HG02678 (cell line): ENCODE results near the gene GRM8.
A peak's percentile ranks its signal among the peaks of the same experiment; 100 is the strongest.

Experiments used
- ATAC-seq: cut with Tn5 transposase; IDR thresholded peaks from one replicate; pipeline ENCODE4 v1.9.1; 2021; ENCODE audit warnings: mild to moderate bottlenecking, moderate library complexity; ENCODE audit not compliant: unreplicated experiment

Gene GRM8

DNA sequence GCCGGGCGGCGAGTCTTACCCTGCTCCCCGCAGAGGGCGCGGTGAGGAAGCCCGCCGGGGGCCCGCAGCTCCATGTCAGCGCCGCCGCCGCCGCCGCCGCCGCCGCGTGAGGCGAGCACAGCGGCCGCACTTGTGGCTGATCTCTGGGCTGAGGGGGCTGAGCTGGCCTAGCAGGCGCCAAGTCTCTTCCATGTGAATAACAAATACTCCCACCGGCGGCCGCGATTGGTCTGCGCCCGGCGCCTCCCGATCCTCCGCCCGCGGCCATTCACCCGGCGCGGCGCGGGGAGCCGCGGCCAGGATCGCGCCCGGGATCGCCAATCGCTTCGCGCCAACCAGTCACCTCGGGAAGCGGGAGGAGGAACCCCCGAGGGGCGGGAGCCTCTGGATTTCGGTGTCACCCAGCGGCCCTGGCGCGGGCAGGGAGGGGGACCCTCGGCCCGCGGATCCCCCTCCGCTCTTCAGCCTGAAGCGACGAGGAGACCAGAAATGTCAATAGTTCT lies at the start of gene GRM8:
GRM8 (minus strand) TSS at position 164 of the 503 bp plus-strand sequence.
- ATAC-seq, result peak; percentile 23

DNA sequence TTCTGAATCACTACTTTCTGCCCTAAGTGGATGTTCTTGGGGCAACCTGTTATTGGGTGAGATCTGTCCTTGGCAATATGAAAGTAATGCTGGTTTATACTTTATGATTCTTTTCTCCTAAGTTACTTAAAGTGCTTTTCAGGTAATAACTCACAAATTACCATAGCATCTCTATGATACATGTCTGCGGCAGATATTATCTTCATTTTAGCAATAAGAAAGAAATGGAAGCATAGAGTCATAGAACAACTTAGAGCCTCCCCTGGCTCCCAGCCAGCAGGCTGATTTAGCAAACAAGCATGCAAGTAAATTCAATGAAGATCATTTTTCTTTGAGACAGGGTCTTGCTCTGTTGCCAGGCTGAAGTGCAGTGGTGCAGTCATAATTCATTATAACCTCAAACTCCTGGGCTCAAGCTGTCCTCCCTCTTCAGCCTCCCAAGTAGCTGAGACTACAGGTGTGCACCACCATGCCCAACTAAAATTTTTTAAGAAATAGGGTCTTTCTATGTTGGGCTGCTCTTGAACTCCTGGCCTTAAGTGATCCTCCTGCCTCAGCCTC lies 38.1 kb upstream of the GRM8 start:
- ATAC-seq, result no peak

GRCh38 chr7:127290116-127290655 lies 37.4 kb upstream of the GRM8 start:
- ATAC-seq, result no peak

GRCh38 chr7:127287133-127287532 lies 34.4 kb upstream of the GRM8 start:
- ATAC-seq, result no peak

DNA sequence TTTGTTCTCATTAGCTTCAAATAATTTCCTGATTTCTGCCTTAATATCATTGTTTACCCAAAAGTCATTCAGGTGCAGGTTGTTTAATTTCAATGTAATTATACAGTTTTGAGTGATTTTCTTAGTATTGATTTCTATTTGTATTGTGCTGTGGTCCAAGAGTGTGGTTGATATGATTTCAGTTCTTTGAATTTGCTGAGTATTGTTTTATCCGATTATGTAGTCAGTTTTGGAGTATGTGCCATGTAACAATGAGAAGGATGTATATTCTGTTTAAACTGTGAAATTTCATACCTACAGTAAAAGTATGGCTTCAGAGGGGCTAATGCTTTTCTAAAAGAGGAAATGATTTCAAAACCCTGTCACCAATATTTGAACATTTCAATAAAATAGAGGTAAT lies 17.4 kb upstream of the GRM8 start:
- ATAC-seq, result no peak

GRCh38 chr7:127266047-127266446 lies 13.3 kb upstream of the GRM8 start:
- no peak for ATAC-seq

DNA sequence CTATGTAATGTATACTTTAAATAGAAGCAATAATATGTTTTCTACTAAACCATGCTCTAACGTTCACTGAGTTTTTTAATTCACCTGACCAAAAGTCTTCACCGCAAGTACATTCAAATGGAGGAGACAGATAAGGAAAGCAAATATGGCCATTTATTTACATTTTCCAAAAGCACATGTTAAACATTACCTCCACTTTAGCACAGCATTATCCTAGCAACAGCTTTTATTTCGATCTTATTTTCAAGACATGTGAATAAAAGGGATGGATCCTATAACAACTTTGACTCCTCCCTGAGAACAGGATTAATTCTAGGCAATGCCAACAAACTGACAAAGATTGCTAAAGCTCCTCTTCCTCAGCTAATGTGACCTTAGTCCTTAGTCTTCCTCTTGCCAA lies 11.5 kb upstream of the GRM8 start:
- no peak for ATAC-seq

GRCh38 chr7:127258111-127258510 lies 5.4 kb upstream of the GRM8 start:
- no peak for ATAC-seq

DNA sequence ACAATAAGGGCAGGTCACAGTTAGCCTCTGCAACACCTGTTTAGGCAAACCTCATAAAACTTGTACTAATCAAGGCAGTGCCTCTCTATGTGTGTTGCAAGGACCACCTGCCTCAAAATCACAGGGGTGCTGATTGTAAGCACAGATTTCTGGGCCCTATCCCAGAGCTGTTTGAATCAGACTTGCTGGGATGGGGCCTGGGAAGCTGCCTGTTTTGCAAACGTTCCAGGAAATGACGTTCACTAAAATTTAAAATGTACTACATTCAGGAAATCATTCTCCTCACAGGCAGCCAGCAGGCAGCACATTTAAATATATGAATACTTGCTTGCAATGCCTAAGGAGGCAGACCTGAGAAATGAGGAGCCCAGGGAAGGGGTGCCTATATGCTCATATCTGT lies 4.3 kb upstream of the GRM8 start:
- no peak for ATAC-seq

DNA sequence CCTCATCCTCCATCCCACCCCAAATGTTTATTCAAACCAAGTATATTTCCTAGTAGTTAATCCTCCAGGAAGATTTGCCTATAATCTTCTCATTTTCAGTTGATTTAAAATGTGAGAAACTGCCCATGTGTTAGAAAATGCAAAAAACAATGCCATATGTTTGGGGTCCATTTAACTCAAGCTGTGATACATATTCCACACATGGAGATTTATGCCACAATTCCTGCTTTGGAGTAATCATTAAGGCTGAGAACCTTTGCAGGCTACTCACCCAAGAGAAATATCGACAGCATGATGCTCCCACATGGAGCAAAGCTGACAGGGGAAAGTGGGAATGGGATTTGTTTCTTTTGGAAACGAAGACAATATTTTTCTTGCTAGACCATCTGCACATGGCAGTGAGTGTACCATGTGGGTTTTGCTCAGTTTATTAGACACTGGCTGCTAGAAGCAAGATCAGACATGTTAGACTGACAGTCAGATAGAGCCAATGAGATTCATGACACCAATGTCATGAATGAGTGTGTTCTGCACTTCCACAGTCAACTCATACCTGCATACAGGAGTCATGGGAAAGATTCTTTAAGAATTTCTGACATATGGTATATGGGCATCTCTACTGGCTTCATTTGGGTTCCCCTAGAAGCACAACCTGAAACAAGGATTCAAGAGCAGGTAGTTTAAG lies 3.4 kb upstream of the GRM8 start:
- ATAC-seq, result no peak

GRCh38 chr7:127254163-127254684 lies 1.5 kb upstream of the GRM8 start:
- no peak for ATAC-seq

- ATAC-seq, result peak; percentile 83
These were observed 781 bp upstream of the GRM8 start for GRCh38 chr7:127253281-127254162.

DNA sequence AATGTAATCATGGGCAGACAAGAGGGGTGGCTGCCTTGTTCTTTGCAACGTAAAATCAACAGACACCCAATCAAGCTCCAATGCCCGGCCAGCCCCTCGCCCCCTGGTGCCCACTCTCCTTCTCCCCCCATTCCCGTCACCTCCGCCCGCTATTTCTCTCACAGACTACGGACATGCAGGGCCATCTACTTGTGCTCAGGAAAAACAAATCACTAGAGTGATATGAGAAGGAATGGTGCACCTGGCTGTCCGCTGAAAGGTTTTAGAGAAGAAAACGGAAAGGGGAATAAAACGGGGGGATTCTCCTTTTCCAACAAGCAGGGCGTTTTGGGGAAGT lies 396 bp downstream of the GRM8 start:
- ATAC-seq, result no peak

- ATAC-seq, result no peak
These were observed 1.0 kb downstream of the GRM8 start for GRCh38 chr7:127251465-127252376.

- ATAC-seq, result no peak
These were observed 1.7 kb downstream of the GRM8 start for GRCh38 chr7:127251036-127251464.

DNA sequence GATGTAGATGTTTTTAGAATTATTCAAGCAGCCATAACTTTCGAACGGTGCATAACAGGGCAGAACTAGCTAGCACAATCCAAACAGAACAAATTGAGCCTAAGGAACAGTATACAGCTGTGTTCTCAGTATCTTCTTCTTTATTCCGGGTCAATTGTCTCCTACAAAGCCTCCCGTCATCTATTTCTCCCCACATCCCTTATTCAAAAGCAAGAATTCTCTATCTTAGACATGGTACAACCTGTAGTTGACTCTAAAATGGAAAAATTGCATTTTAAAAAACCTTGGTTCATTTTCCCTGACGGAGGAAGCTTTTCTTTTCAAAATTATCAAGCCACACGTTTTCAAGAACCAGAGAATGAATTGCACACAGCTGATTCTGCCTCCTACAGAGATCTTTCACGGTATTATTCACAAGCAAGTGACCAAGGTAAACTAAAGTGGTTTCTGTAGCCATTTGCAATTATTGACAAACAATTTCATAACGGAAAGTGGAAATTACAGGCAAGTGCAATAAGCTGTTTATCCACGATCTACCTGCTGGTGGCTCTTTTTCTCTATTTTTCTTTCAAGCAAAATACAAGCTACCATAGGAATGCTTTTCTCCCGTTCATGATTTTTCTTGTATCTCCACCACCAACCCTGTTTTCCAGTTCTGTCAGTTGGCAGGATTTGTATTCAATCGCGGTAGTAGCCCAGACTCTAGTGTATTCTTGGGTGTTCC lies 2.3 kb downstream of the GRM8 start:
- ATAC-seq, result no peak

DNA sequence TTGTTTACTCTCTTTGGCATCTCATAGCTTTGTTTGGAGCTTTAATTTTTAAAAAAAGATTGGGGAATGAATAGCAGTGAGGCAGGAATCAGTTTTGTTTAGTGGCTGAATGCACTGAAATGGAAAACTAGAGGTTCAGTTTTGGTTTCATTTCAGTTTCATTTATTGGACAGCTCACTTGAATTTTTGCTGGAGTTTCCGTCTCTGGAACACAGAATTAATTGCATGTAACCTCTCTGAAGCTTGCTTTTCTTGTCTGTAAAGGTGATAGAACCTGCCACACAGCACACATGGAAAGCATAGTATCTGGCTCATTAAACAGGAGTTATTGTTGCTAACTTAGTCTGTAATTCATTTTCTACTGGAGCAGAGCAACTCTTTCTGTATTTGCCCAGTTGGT lies 7.1 kb downstream of the GRM8 start:
- no peak for ATAC-seq

DNA sequence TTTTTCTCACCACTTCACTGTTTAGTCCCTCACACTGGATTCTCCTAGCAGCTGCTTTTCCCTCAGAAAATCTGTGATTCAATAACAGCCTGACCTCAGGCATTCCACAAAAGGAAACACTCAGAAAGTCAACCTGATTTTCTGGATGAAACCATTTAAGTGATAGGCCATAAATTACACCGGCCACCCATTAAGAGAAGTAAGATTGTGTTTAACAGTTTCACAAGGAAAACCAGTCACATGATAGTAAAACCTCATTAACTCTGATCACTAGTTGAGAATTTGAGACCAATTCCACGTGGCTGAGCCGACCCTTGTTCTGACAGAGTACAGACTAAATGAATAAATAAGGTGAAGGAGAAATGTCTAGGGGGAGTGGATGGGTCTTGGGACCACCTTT lies 7.7 kb downstream of the GRM8 start:
- no peak for ATAC-seq

- ATAC-seq, result no peak
These were observed 12.9 kb downstream of the GRM8 start for GRCh38 chr7:127239814-127240213.

- no peak for ATAC-seq
These were observed 19.1 kb downstream of the GRM8 start for GRCh38 chr7:127233630-127234029.
